PFSK-1 (cell line): ENCODE data around the gene KCNJ6.

ENCODE experiments used
- POLR2AphosphoS5 ChIP-seq: IDR thresholded peaks from 2 replicates; pipeline ENCODE4 v1.6.1; 2012; ENCODE audit warnings: low read depth, mild to moderate bottlenecking, control low read depth, low read length, moderate library complexity
- REST ChIP-seq, 2 experiments: IDR thresholded peaks; 2 replicates each; pipeline versions ENCODE4 v1.6.1 to v1.8.0; 2011 to 2012; ENCODE audit warnings: low read depth in 2 of 2, low read length in 2 of 2, control low read depth in 1 of 2, inconsistent platforms in 1 of 2, mild to moderate bottlenecking in 1 of 2, moderate library complexity in 1 of 2; ENCODE audit not compliant: insufficient read depth in 1 of 2
- SIN3A ChIP-seq: IDR thresholded peaks from 2 replicates; pipeline ENCODE4 v1.6.1; 2012; ENCODE audit warnings: mild to moderate bottlenecking, low read length, moderate library complexity, borderline replicate concordance; ENCODE audit not compliant: insufficient read depth
- TAF1 ChIP-seq: IDR thresholded peaks from 2 replicates; pipeline ENCODE4 v1.6.1; 2012; ENCODE audit warnings: low read length, control low read depth, borderline replicate concordance; ENCODE audit not compliant: insufficient read depth

- TF ChIP-seq POLR2AphosphoS5 = no peak
- TF ChIP-seq TAF1 = no peak
- TF ChIP-seq REST (IDR thresholded peaks at IDR 0.05; ENCODE audit: insufficient read depth in 1 of 2, low read depth in 2 of 2, low read length in 2 of 2) = no peak
- TF ChIP-seq SIN3A = no peak
Measured at GRCh38 chr21:37686991-37687810, 229.1 kb downstream of the KCNJ6 start.
